ENCODE data around the gene YJU2.

Gene YJU2

DNA sequence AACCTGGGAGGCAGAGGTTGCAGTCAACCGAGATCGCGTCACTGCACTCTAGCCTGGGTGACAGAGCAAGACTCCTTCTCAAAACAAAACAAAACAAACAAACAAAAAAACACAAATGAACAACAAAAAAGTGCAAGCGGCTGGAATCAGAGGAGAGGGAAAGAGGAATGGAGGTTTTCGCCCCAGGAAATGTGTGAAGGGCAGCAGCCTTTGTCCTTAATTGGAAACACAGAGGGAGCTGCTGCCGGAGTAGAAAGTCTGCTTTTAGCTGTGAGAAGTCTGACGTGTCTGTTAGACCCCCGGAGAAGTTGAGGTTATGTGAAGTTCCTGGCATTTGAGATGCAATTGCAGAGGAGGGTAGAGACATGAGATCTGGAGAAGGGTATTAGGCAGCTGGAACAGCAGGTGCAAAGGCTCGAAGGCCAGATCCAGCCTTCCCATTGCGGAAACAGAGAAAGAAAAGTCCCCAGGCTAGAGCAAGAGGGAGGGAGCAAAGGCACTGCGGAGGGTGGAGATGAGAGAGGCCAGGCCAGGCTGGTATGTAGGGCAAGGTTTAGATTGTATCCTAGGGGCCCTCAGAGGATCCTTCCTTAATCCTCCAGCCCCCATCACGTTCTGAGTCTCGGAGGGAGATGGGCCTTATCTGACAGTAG is 54.8 kb downstream of the YJU2 start:
- no peak for DNase-seq

DNA sequence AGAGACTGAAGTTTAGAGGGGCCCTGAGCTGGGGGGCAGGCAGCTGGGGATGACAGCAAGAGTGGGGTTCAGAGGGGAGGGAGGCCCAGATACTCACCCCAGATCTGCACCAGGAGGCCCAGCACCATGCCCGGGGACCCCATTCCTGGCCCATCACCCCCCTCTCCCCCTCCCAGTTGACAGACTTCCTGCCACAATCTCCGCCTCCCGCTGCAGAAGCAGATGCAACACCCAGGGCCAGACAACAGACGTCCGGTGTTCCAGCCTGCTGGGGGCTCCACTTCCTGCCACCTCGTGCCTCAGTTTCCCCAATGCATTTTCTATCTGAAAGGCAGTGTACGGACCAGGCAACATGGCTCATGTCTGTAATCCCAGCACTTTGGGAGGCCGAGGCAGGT is 55.4 kb downstream of the YJU2 start, which contains the start of gene TMIGD2:
Gene TMIGD2 (minus strand): TSS at position 147 of the 398 bp plus-strand sequence. CDS start 4 bp downstream, at position 143.
- no peak for DNase-seq

DNA sequence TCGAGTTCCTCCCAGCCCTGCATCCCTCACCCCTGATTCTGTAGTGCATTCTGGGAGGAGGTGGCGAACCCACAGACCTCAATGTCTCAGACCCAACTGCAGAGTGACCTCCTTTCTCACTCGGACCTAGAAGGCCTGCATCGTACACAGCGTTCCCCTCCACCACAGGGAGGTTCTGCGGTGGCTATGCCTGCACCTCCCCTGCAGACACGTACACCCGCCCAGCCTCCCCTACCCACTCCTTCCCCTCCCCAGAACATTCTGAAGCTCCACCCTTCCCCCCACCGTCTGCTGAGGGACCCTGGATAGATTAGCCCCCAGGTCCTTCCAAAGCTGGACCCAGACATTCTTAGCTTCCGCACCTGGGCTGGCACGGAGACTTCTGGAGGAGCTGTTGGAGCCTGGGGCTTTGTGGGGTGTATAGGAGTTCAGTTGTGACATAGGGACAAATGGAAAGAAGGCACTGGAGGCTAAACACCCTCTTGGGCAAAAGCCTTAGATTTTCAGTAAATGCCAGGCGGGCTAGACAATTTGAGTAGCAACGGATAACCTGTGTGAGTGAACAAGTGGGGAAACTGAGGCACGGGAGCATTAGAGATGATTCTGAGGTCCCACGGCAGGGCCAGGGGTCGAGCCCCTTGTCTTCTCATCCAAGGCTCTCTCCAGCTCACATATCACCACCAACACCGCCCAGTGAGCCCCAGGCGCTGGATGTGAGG is 57.1 kb downstream of the YJU2 start:
- no peak for DNase-seq

GRCh38 chr19:4304538-4305256 is 57.8 kb downstream of the YJU2 start, which contains the start of gene FSD1:
Gene FSD1 (plus strand): TSS chr19:4304598. CDS start chr19:4304747, 149 bp downstream.
- DNase-seq = no peak

DNA sequence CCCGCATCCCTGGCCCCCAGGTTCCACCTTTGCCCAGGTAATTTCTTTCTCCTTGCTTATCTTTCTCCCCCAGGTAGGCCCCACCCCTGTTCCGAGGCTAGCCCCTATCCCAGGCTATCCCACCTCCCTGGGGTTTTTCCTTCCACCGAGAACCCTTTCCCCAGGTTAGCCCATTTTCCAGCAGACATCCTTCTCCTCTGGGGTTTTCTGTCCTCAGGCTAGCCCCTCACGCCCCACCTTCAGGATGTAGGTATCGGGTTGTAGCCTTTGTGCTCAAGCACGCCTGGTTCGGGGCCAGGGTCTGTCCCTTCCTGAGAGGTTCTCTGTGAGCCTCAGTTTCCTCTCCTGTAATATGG is 58.4 kb downstream of the YJU2 start:
- no peak for DNase-seq

- no peak for DNase-seq
These were observed 58.8 kb downstream of the YJU2 start for GRCh38 chr19:4305659-4306058.

- no peak for DNase-seq
These were observed 63.6 kb downstream of the YJU2 start for GRCh38 chr19:4310247-4311121.

- no peak for DNase-seq
These were observed 67.1 kb downstream of the YJU2 start for GRCh38 chr19:4313847-4314490.

- no peak for DNase-seq
These were observed 70.1 kb downstream of the YJU2 start for GRCh38 chr19:4316956-4317355.

GRCh38 chr19:4318460-4318859 is 71.6 kb downstream of the YJU2 start:
- no peak for DNase-seq

Data from NCI-H2029 (cell line).